Hepatocyte (in vitro differentiated cells): ENCODE data around the gene KSR2. TPM values are rescaled to one million over a fixed set of nuclear protein-coding genes. Genes with fewer than 3 reads are reported as not detected.

Source experiments
- DNase-seq: peaks from one replicate; pipeline ENCODE4 v3.0.0-alpha.2; 2016; ENCODE audit warnings: low spot score
- H2AFZ ChIP-seq: fragments of 200-600 bp; sonication (generic); 2 replicates; pipeline ENCODE4 v1.6.0; 2016; ENCODE audit warnings: antibody characterized with exemption, mild to moderate bottlenecking
- H3K27ac ChIP-seq: fragments of 200-600 bp; sonication (generic); 2 replicates; pipeline ENCODE4 v1.5.1; 2016; ENCODE audit warnings: mild to moderate bottlenecking
- H3K27me3 ChIP-seq: fragments of 200-600 bp; sonication (generic); 2 replicates; pipeline ENCODE4 v1.6.1; 2016
- H3K36me3 ChIP-seq: fragments of 200-600 bp; sonication (generic); replicated peaks from 2 replicates; pipeline ENCODE4 v1.5.1; 2016; ENCODE audit warnings: low read depth; ENCODE audit not compliant: insufficient read depth
- H3K4me1 ChIP-seq: fragments of 200-600 bp; sonication (generic); 2 replicates; pipeline ENCODE4 v1.5.1; 2016; ENCODE audit warnings: mild to moderate bottlenecking, moderate library complexity; ENCODE audit not compliant: insufficient read depth
- H3K4me2 ChIP-seq: fragments of 200-600 bp; sonication (generic); 2 replicates; pipeline ENCODE4 v1.6.0; 2016
- H3K4me3 ChIP-seq: fragments of 200-600 bp; sonication (generic); 2 replicates; pipeline ENCODE4 v1.5.1; 2016; ENCODE audit warnings: mild to moderate bottlenecking
- H3K79me2 ChIP-seq: fragments of 200-600 bp; sonication (generic); 2 replicates; pipeline ENCODE4 v1.6.0; 2017; ENCODE audit warnings: mild to moderate bottlenecking
- H3K9me2 ChIP-seq: fragments of 200-600 bp; sonication (generic); replicated peaks from 2 replicates; pipeline ENCODE4 v1.6.0; 2017; ENCODE audit warnings: mild to moderate bottlenecking; ENCODE audit not compliant: insufficient read depth
- H3K9me3 ChIP-seq: fragments of 200-600 bp; sonication (generic); 2 replicates; pipeline ENCODE4 v1.5.1; 2016; ENCODE audit warnings: low read depth, mild to moderate bottlenecking
- H4K20me1 ChIP-seq: fragments of 200-600 bp; sonication (generic); 2 replicates; pipeline ENCODE4 v1.6.0; 2016; ENCODE audit warnings: mild to moderate bottlenecking; ENCODE audit not compliant: insufficient read depth, poor library complexity, severe bottlenecking
- CTCF ChIP-seq: fragments of 200-600 bp; sonication (generic); IDR thresholded peaks from 2 replicates; pipeline ENCODE4 v1.5.1; 2016; ENCODE audit warnings: antibody characterized with exemption, mild to moderate bottlenecking; ENCODE audit not compliant: poor library complexity
- EZH2 ChIP-seq: fragments of 200-600 bp; sonication (generic); IDR thresholded peaks from 2 replicates; pipeline ENCODE4 v1.6.1; 2016; ENCODE audit warnings: antibody characterized with exemption, mild to moderate bottlenecking, borderline replicate concordance
- EZH2phosphoT487 ChIP-seq: fragments of 200-600 bp; sonication (generic); IDR thresholded peaks from one replicate; pipeline ENCODE4 v1.6.1; 2018; ENCODE audit warnings: antibody characterized with exemption, mild to moderate bottlenecking, low read depth, moderate library complexity; ENCODE audit not compliant: unreplicated experiment, severe bottlenecking
- WGBS: methylation state at CpG from one replicate; pipeline ENCODE4 v1.1.6; 2016; ENCODE audit warnings: low lambda C conversion rate; ENCODE audit errors: missing lambda C conversion rate; 5-methylcytosine and 5-hydroxymethylcytosine counted together
- polyA plus RNA-seq: library from polyadenylated mRNA; unstranded; fragments of >200 nt; fragmentation: Nextera tagmentation; extraction: Ambion mirVana; gene quantifications from 2 replicates; pipeline ENCODE4 v1.2.1, GENCODE V29; 2016
- total RNA-seq: library from RNA; depleted of rRNA; stranded (reverse); fragments of >200 nt; gene quantifications from 2 replicates; pipeline ENCODE4 v1.2.3, GENCODE V29; 2014

KSR2 gene
- total and polyA plus RNA-seq, 2 experiments from 2014 or later = 0.37 to 0.46 TPM

GRCh38 chr12:117457189-117457588, 511.6 kb downstream of the KSR2 start:
- no peak overlapping the region for H3K4me2 ChIP-seq
- DNase-seq = no peak
- H3K4me3 ChIP-seq = no peak overlapping the region
- H3K27me3 ChIP-seq = no peaks in the 10 kb centered on the region
- H3K36me3 ChIP-seq = no peaks in the 10 kb centered on the region
- WGBS = 98% methylated on average over 3 of the region's 3 CpGs
- no peak overlapping the region for H2AFZ ChIP-seq
- H3K4me1 ChIP-seq = no peaks in the 10 kb centered on the region
- no peaks in the 10 kb centered on the region for H3K79me2 ChIP-seq
- no peaks in the 10 kb centered on the region for H3K9me2 ChIP-seq
- no peaks in the 10 kb centered on the region for H4K20me1 ChIP-seq
- no peak for TF ChIP-seq EZH2phosphoT487
- TF ChIP-seq CTCF = no peak
- TF ChIP-seq EZH2 = no peak
- H3K9me3 ChIP-seq = no peaks in the 10 kb centered on the region
- no peak overlapping the region for H3K27ac ChIP-seq

- H3K9me3 ChIP-seq = no peaks in the 10 kb centered on the region
- H3K27ac ChIP-seq = no peak overlapping the region
- no peaks in the 10 kb centered on the region for H3K36me3 ChIP-seq
- H3K27me3 ChIP-seq = no peaks in the 10 kb centered on the region
- no peaks in the 10 kb centered on the region for H4K20me1 ChIP-seq
- WGBS = 79% methylated on average over 5 of the region's 5 CpGs
- no peak for DNase-seq
- TF ChIP-seq EZH2 = no peak
- H2AFZ ChIP-seq = no peak overlapping the region
- H3K4me2 ChIP-seq = no peak overlapping the region
- H3K4me1 ChIP-seq = no peaks in the 10 kb centered on the region
- no peak overlapping the region for H3K4me3 ChIP-seq
- H3K9me2 ChIP-seq = no peaks in the 10 kb centered on the region
- no peaks in the 10 kb centered on the region for H3K79me2 ChIP-seq
These were observed 512.7 kb downstream of the KSR2 start for GRCh38 chr12:117456076-117456475.

- Histone ChIP-seq H2AFZ (no peak overlapping the region), H3K9me2 (no peaks in the 10 kb centered on the region), H3K9me3 (no peaks in the 10 kb centered on the region), H3K4me3 (no peak overlapping the region), H3K4me2 (no peak overlapping the region), H3K27me3 (no peaks in the 10 kb centered on the region), H3K36me3 (no peaks in the 10 kb centered on the region), H3K79me2 (no peaks in the 10 kb centered on the region), H4K20me1 (no peaks in the 10 kb centered on the region), H3K4me1 (no peaks in the 10 kb centered on the region), H3K27ac (no peak overlapping the region)
- 82% methylated on average over 4 of the region's 4 CpGs for WGBS
- no peak for DNase-seq
- TF ChIP-seq EZH2 = no peak
- no peak for TF ChIP-seq EZH2phosphoT487
- no peak for TF ChIP-seq CTCF
These were observed 514.8 kb downstream of the KSR2 start for GRCh38 chr12:117453961-117454360.

GRCh38 chr12:117452112-117452511, 516.7 kb downstream of the KSR2 start:
- Histone ChIP-seq H3K79me2 (no peaks in the 10 kb centered on the region), H3K4me2 (no peak overlapping the region), H3K27ac (no peak overlapping the region), H3K4me3 (no peak overlapping the region), H2AFZ (no peak overlapping the region), H3K4me1 (no peaks in the 10 kb centered on the region), H3K36me3 (no peaks in the 10 kb centered on the region), H3K9me3 (no peaks in the 10 kb centered on the region), H3K9me2 (no peaks in the 10 kb centered on the region), H3K27me3 (no peaks in the 10 kb centered on the region), H4K20me1 (no peaks in the 10 kb centered on the region)
- no peak for DNase-seq
- WGBS = 77% methylated on average over 6 of the region's 6 CpGs
- TF ChIP-seq EZH2phosphoT487 (no peak), CTCF (no peak), EZH2 (no peak)
